SJSA1 (cell line): ENCODE measurements around the gene FIGN. TPM values are rescaled to one million over a fixed set of nuclear protein-coding genes. Genes with fewer than 3 reads are reported as not detected.

Experiments
- DNase-seq, 2 experiments: peaks; one replicate each; pipeline ENCODE4 v3.0.0-alpha.2; 2015 to 2020; ENCODE audit warnings: low spot score in 2 of 2, low read depth in 1 of 2
- H3K27ac ChIP-seq: fragments of 250-450 bp; sonication (Bioruptor Pico); 2 replicates; pipeline ENCODE4 v1.5.1; 2020; ENCODE audit warnings: mild to moderate bottlenecking, moderate library complexity
- H3K27me3 ChIP-seq: fragments of 250-450 bp; sonication (Bioruptor Pico); replicated peaks from 2 replicates; pipeline ENCODE4 v1.5.1; 2020; ENCODE audit warnings: mild to moderate bottlenecking, moderate library complexity
- H3K36me3 ChIP-seq: fragments of 250-450 bp; sonication (Bioruptor Pico); 2 replicates; pipeline ENCODE4 v1.5.1; 2020; ENCODE audit warnings: mild to moderate bottlenecking
- H3K4me1 ChIP-seq: fragments of 250-450 bp; sonication (Bioruptor Pico); replicated peaks from 2 replicates; pipeline ENCODE4 v1.6.1; 2021; ENCODE audit warnings: mild to moderate bottlenecking
- H3K4me3 ChIP-seq: fragments of 250-450 bp; sonication (Bioruptor Pico); 2 replicates; pipeline ENCODE4 v1.5.1; 2020; ENCODE audit warnings: mild to moderate bottlenecking
- H3K9me3 ChIP-seq: fragments of 250-450 bp; sonication (Bioruptor Pico); replicated peaks from 2 replicates; pipeline ENCODE4 v1.5.1; 2020; ENCODE audit warnings: mild to moderate bottlenecking
- total RNA-seq: library from RNA; depleted of rRNA; stranded (reverse); fragments of >200 nt; shearing (Covaris generic); gene quantifications from 2 replicates; pipeline ENCODE4 v1.2.3, GENCODE V29; 2014

Gene FIGN
- total RNA-seq, 1 experiment from 2014 or later, result 5.6 TPM

DNA sequence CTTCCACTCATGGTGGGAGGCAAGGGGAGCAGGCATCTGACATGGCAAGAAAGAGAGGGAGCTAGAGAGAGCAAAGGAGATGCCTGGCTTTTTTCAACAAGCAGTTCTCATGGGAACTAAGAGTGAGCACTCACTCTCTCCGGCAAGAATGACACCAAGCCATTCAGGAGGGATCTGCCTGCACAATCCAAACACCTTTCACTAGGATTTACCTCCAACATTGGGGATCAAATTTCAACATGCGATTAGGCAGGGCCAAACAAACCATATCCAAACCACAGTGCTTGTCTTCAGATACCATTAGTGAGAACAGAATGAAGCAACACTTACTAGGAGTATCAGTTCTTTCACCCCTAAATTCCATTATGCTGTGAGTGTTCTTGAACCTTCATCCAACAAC, 77.3 kb downstream of the FIGN start:
- no peaks in the 10 kb centered on the region for H3K27me3 ChIP-seq
- peaks cover 20% of the 10 kb centered on the region for H3K4me1 ChIP-seq
- DNase-seq, result no peak
- no peaks in the 10 kb centered on the region for H3K9me3 ChIP-seq
- H3K27ac ChIP-seq, result no peak overlapping the region
- H3K4me3 ChIP-seq, result no peak overlapping the region
- no peaks in the 10 kb centered on the region; the same call in 1 of the 2 replicates for H3K36me3 ChIP-seq

DNA sequence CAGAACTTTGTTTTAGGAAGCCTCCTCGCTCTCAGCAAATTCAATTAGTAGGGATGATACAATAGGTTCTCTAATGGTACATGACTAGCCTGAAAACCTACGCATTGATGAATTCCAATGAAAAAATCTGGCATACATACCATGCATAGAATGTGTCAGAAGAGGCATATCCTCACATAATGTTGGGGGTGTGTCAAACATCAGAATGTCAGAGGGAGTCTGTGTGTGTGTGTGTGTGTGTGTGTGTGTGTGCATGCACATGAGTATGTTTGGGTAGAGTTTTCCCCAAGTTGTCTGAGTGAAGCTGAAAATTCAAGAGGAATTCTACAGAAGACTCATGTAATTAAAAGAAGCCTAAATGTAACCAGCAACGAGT, 78.5 kb downstream of the FIGN start:
- no peak for DNase-seq
- H3K36me3 ChIP-seq, result no peaks in the 10 kb centered on the region; the same call in 1 of the 2 replicates
- no peak overlapping the region for H3K4me3 ChIP-seq
- H3K27ac ChIP-seq, result no peak overlapping the region
- H3K9me3 ChIP-seq, result no peaks in the 10 kb centered on the region
- H3K4me1 ChIP-seq, result peaks cover 13% of the 10 kb centered on the region
- H3K27me3 ChIP-seq, result no peaks in the 10 kb centered on the region

DNA sequence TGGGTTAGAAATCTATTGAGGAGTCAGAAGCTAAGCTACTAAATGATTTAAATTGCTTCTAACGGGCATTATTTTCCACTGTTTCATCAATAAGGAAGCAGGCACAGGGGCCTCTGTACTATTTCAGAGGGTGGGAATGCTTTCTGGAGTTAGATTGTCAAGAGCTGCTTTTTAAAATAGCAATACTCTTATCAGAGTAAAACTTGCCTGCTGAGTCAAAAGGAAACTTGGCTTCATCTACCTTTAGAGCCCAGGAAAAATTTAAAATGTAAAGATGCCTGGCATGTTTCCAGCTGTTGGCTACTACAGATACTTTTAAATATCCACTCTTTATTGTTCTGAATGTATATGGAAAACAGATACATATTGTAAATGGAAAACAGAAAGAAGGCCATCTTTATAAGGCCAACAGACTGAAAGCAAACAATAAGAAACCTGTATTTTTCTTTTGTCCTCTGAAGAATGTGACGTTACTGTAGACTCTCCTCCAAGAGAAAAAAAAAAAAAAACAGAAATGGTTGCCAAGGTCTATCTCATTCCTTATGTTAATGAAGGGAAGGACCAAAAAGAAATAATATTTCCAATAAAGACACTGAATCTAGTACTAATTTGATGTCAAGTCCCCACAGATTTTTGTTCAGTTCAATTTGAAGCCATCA, 79.1 kb downstream of the FIGN start:
- H3K36me3 ChIP-seq, result no peaks in the 10 kb centered on the region; the same call in 1 of the 2 replicates
- DNase-seq, result no peak

DNA sequence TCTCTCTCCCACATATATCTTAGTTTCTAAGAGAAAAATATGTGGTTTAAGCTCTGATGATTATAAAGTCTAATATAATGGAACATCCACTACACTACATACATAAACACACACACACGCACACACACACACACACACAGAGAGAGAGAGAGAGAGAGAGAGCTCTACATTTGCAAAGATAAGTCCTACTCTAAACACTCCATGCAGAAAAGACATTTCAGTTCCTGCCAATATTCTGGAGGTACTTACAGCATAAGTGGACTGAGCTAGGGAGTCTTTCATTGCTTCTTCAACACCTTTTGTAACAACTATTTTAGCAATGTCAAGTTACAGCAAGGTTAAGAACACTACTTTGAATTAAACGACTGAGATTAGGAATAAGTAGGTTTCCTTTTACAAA, 80.1 kb downstream of the FIGN start:
- H3K27ac ChIP-seq, result no peak overlapping the region
- DNase-seq, result no peak
- H3K36me3 ChIP-seq, result no peaks in the 10 kb centered on the region; the same call in 1 of the 2 replicates
- H3K4me1 ChIP-seq, result peaks cover 12% of the 10 kb centered on the region
- no peak overlapping the region for H3K4me3 ChIP-seq
- H3K27me3 ChIP-seq, result no peaks in the 10 kb centered on the region
- H3K9me3 ChIP-seq, result no peaks in the 10 kb centered on the region

More for the DNA sequence above, 79.1 kb downstream of the FIGN start:
- Histone ChIP-seq H3K9me3 (no peaks in the 10 kb centered on the region), H3K27ac (no peak overlapping the region), H3K4me1 (peaks cover 10% of the 10 kb centered on the region), H3K27me3 (no peaks in the 10 kb centered on the region), H3K4me3 (no peak overlapping the region)

DNA sequence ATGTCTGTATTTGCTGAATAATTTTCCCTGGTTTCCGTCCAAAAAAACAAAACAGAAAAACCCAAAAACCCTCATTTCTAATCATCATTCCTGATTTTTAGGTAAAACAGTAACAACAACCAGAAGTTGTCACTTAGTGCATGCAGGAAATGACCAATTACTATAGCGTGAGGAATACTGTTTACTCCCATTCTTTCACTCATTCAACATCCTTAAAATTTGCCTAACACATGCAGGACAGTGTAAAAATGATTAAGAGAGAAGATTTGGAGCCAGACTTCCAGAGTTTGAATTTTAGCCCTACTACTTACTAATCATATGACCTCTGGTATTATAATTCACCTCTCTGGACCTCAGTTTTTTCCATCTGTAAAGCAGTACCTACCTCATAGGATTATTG, 83.1 kb downstream of the FIGN start:
- H3K27me3 ChIP-seq, result no peaks in the 10 kb centered on the region
- H3K9me3 ChIP-seq, result no peaks in the 10 kb centered on the region
- DNase-seq, result no peak
- H3K4me1 ChIP-seq, result peaks cover 14% of the 10 kb centered on the region
- no peaks in the 10 kb centered on the region for H3K36me3 ChIP-seq
- 0 out of 2 replicates have a peak overlapping the region, but pooled peaks have one; percentile 13 for H3K27ac ChIP-seq
- H3K4me3 ChIP-seq, result no peak overlapping the region

DNA sequence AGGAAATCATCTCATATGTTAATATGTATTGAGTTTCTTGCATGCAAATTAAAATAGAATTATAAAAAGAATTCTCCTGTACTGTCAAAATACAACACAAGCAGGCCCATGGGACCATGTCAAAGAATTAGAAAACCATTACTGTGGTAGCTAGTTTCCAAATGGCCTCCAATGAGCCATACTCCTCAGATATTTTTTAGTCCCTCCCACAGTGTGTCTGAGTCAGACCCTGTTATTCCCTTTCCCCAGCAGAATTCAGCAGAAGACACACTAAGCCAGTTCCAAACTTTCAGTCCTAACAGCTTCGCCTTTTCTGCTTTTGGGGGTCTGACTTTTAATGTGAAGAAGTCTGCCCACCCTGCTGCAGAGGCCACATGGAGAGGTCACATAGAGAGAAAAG, 86.7 kb downstream of the FIGN start:
- H3K4me1 ChIP-seq, result peaks cover 18% of the 10 kb centered on the region
- no peak for DNase-seq
- no peaks in the 10 kb centered on the region for H3K27me3 ChIP-seq
- H3K27ac ChIP-seq, result no peak overlapping the region
- no peaks in the 10 kb centered on the region for H3K9me3 ChIP-seq
- H3K36me3 ChIP-seq, result no peaks in the 10 kb centered on the region
- H3K4me3 ChIP-seq, result no peak overlapping the region

DNA sequence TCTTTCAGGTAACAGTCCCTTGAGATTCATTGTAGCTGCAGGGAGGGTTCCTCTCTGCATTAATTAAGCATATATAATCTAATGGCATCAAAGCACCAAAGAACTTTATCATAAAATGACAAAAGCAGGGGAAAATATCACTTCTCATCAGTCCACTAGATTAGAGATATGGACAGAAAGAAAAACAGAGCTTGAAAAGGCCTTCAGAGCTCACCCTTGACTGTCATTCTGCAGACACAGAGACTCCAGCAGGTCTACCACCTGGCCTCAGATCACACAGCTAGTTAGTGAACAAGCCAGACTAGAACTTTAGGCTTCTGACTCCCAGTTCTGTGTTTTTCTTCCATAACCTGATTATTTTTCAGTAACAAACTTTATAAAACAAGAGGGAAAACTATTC, 88.5 kb downstream of the FIGN start:
- Histone ChIP-seq H3K36me3 (no peaks in the 10 kb centered on the region), H3K27ac (no peak overlapping the region), H3K27me3 (no peaks in the 10 kb centered on the region), H3K9me3 (no peaks in the 10 kb centered on the region), H3K4me1 (peaks cover 12% of the 10 kb centered on the region), H3K4me3 (no peak overlapping the region)
- no peak for DNase-seq

DNA sequence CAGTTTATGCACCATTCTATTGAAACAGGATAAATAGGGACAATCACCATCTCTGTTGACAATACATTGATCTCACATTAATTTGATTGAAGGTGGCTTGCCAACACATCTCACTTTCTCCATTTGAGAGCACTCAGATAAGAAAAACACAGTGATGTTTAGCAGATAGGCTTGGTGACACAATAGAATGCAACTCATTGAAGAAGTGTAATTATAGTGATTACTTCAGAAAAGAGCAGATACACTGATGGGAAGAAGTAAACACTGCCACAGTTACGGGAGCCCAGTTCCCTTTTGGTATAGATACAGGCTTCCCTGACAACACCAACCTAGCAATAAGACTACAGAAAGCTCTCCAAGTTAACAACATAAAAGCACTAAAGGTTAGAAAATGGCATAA, 89.1 kb downstream of the FIGN start:
- Histone ChIP-seq H3K4me3 (no peak overlapping the region), H3K27me3 (no peaks in the 10 kb centered on the region), H3K27ac (no peak overlapping the region), H3K36me3 (no peaks in the 10 kb centered on the region), H3K9me3 (no peaks in the 10 kb centered on the region), H3K4me1 (peaks cover 9% of the 10 kb centered on the region)
- DNase-seq, result no peak

DNA sequence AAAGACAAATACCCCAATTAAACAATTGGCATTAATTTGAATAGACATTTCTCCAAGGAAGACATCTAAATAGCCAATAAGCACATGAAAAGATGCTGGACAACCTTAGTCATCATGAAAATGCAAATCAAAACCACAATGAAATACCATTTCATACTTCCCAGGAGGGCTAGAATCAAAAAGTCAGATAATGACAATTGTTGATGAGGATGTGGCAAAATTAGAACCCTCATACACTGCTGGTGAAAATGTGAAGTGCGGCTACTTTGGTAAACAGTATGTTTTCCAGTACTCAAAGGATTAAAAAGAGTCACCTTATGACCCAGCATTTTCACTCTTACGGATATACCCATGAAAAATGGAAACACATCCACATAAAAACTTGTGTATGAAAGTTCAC, 91.6 kb downstream of the FIGN start:
- no peak overlapping the region for H3K4me3 ChIP-seq
- no peak for DNase-seq
- peaks cover 5% of the 10 kb centered on the region for H3K4me1 ChIP-seq
- H3K27ac ChIP-seq, result no peak overlapping the region
- H3K27me3 ChIP-seq, result no peaks in the 10 kb centered on the region
- no peaks in the 10 kb centered on the region for H3K36me3 ChIP-seq
- H3K9me3 ChIP-seq, result no peaks in the 10 kb centered on the region

DNA sequence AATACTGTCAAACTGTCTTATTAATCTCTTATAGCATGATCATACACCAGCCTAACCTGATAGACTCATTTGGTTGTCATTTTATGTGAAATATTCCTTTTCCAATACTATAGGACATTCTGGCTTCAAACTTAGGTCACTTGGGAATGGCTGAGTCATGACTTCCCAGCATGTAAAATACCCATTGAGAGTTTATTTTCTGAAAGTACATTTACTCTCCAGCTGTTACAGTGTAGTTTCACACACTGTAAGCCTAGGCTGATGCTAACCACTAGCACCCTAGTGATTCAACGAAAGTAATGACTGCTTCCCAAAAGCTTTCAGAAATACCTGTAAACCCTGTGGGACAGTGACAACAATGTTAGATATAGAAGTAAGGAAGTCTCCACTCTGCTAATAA, 93.8 kb downstream of the FIGN start:
- no peaks in the 10 kb centered on the region for H3K9me3 ChIP-seq
- no peak for DNase-seq
- no peak overlapping the region for H3K27ac ChIP-seq
- peaks cover 4% of the 10 kb centered on the region for H3K4me1 ChIP-seq
- H3K4me3 ChIP-seq, result no peak overlapping the region
- no peaks in the 10 kb centered on the region for H3K36me3 ChIP-seq
- no peaks in the 10 kb centered on the region for H3K27me3 ChIP-seq

DNA sequence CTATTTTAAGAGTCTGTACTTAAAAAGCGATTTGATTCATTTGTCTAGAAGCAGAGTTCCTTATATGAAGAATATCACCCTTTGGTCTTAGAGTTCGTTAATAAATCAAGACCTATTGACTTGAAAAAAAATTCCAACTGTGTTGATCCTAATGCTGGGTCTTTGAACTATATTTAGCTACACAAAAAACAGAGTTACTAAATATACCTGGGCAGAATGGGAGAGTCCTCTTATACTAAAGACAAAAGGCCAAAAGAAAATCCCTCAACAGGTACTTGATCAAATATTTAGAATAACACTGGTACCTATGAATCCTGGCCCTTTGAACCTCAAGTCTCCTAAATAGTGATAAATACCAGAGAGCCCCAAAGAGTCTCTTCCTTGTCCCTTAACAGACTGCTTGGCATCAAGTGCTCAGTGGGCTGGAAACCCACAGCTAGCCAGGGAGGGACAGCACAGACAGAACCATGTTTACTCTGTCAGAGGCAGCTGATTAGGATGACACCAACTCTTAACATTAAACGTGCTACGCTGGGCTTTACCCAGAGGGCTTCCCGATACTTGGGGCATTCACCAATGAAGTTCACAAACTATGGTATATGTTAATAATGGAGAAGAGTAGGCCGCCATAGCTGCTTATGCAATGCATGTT, 95.1 kb downstream of the FIGN start:
- no peaks in the 10 kb centered on the region for H3K36me3 ChIP-seq
- H3K9me3 ChIP-seq, result no peaks in the 10 kb centered on the region
- no peaks in the 10 kb centered on the region for H3K27me3 ChIP-seq
- H3K4me1 ChIP-seq, result no peaks in the 10 kb centered on the region; the same call in 1 of the 2 replicates
- no peak for DNase-seq
- no peak overlapping the region for H3K27ac ChIP-seq
- no peak overlapping the region for H3K4me3 ChIP-seq

DNA sequence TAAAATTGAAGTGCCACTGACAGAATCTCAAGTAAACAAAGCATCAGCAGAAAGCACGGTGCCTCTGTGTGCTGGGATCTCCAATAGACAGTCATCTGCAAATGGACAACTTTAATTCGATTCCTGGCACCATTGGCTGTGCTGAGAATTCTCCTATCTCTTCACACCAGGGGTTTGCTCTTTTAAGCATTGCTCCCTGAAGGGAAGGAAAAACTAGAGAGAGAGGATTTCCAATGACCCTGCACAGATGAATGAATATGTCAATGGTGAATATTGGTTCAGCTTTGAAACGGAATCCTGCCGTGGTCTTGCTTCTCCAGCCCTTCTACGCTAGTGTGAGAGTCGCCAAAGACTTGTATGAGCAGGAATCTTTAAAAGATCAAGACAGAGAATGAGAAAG, 97.9 kb downstream of the FIGN start:
- no peak overlapping the region for H3K27ac ChIP-seq
- no peaks in the 10 kb centered on the region for H3K27me3 ChIP-seq
- H3K36me3 ChIP-seq, result no peaks in the 10 kb centered on the region
- no peaks in the 10 kb centered on the region for H3K9me3 ChIP-seq
- H3K4me3 ChIP-seq, result no peak overlapping the region
- no peak for DNase-seq
- no peaks in the 10 kb centered on the region; the same call in 1 of the 2 replicates for H3K4me1 ChIP-seq

DNA sequence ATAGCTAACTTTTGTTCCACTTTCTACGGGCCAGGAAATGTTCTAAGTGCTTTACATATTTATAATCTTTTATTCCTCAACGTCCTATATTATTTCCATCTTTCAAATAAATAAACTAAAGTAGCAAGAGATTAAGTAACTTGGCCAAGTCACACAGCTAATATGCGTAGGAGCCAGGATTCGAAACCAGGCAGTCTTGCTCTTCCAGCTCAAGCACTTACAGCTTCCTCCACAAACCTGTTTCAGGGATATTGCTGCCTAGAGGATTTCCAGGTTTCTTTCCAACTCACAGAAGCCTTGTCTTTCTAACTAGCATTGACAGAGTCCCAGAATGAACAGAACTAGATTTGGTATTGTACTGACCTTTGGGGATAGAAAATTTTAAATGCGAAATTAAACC, 102.5 kb downstream of the FIGN start:
- H3K27me3 ChIP-seq, result no peaks in the 10 kb centered on the region
- no peak for DNase-seq
- H3K4me3 ChIP-seq, result no peak overlapping the region

DNA sequence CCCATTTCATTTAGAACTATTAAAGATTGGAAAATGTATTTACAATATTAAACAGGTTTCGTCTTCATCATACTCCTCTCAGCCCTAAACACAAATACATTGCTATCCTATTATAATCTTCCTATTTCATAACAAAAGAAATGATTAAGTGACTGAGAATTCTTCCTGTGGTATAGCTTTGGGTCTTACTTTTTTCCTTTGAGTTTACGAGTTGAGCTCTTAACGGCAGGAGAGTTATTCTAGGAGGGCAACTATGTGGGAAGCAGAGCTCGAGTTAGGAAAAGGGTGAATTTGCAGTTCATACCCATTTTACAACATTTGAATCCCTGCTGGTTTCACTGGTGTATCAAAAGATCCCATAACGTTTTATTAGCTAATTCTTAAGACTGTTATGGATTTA, 105.0 kb downstream of the FIGN start:
- Histone ChIP-seq H3K9me3 (no peaks in the 10 kb centered on the region), H3K36me3 (no peaks in the 10 kb centered on the region), H3K4me1 (no peaks in the 10 kb centered on the region), H3K4me3 (no peak overlapping the region), H3K27me3 (no peaks in the 10 kb centered on the region), H3K27ac (no peak overlapping the region)
- no peak for DNase-seq

More for the DNA sequence above, 102.5 kb downstream of the FIGN start:
- Histone ChIP-seq H3K27ac (no peak overlapping the region), H3K36me3 (no peaks in the 10 kb centered on the region), H3K9me3 (no peaks in the 10 kb centered on the region), H3K4me1 (no peaks in the 10 kb centered on the region)
